ENCODE measurements around the gene LRP1B. TPM values are rescaled to one million over a fixed set of nuclear protein-coding genes. Genes with fewer than 3 reads are reported as not detected.

LRP1B gene
- total and polyA plus RNA-seq, 2 of the 8 experiments (the other 6 are each of a cell fraction or from before 2014, with no cell fraction given), result 0.03 TPM; not detected in 1

- H3K27me3 ChIP-seq (replicated peaks in 1 of 4; ENCODE audit: control insufficient read depth in 3 of 4, extremely low read depth in 1 of 4, insufficient read depth in 3 of 4, low read length in 3 of 4), result peaks cover 0 to 1% (median 0%) of the 10 kb centered on the region in 4 experiments; a peak in 1 of 7 replicates
- H3K36me3 ChIP-seq (ENCODE audit: control insufficient read depth in 2 of 4, insufficient read depth in 4 of 4, low read length in 3 of 4), result no peaks in the 10 kb centered on the region
- H4K20me1 ChIP-seq (replicated peaks in 1 of 2; ENCODE audit: control insufficient read depth in 1 of 2, insufficient read depth in 2 of 2, low read length in 2 of 2), result no peaks in the 10 kb centered on the region
- no peaks in the 10 kb centered on the region for H3K79me1 ChIP-seq (ENCODE audit: low read depth, low read length)
- no peak overlapping the region for H2AFZ ChIP-seq (ENCODE audit: low read length)
- H3K56ac ChIP-seq (replicated peaks; ENCODE audit: insufficient read length, low read depth, low read length), result no peak overlapping the region
- H3K27ac ChIP-seq (ENCODE audit: low read depth, low read length), result no peak overlapping the region
- POLR2A ChIA-PET (ENCODE audit: partially characterized antibody), result no interaction called here
- H3K18ac ChIP-seq (ENCODE audit: extremely low read depth, low read length), result no peak overlapping the region
- no peak overlapping the region for H2BK15ac ChIP-seq (ENCODE audit: low read length)
- no peak overlapping the region for H3K9ac ChIP-seq (replicated peaks in 1 of 4; ENCODE audit: extremely low read depth in 1 of 4, low read depth in 3 of 4, low read length in 3 of 4)
- H3K4ac ChIP-seq (replicated peaks; ENCODE audit: insufficient read length, low read depth, low read length), result no peak overlapping the region
- H2BK5ac ChIP-seq (ENCODE audit: low read depth, low read length), result no peak overlapping the region
- H4K91ac ChIP-seq (replicated peaks; ENCODE audit: insufficient read length, low read length), result no peak overlapping the region
- H3K4me1 ChIP-seq (replicated peaks in 1 of 4; ENCODE audit: control insufficient read depth in 3 of 4, insufficient read depth in 4 of 4, low read length in 3 of 4), result peaks cover 0 to 2% (median under 1%) of the 10 kb centered on the region in 4 experiments; a peak in 5 of 7 replicates
- no peak overlapping the region for H2BK12ac ChIP-seq (ENCODE audit: low read depth, low read length)
- no peak for DNase-seq (ENCODE audit: low read depth in 1 of 2, low spot score in 2 of 2)
- WGBS, 2 experiments (ENCODE audit: extremely low coverage in 1 of 2, insufficient coverage in 1 of 2, insufficient read length in 1 of 2, insufficient replicate concordance in 2 of 2, low coverage in 1 of 2, low lambda C conversion rate in 2 of 2, missing lambda C conversion rate in 1 of 2), result 100% methylated on average over 1 of the region's 1 CpG; no CpG with 5 or more reads in 1 of the 2 experiments
- TF ChIP-seq RAD21 (IDR thresholded peaks at IDR 0.05 in 1 of 2, conservative IDR thresholded peaks at IDR 0.05 in 1 of 2; ENCODE audit: low read depth in 2 of 2, low read length in 2 of 2) (no peak), TAF7 (optimal IDR thresholded peaks at IDR 0.05; ENCODE audit: borderline replicate concordance, low read depth, low read length) (no peak), SRF (IDR thresholded peaks at IDR 0.05; ENCODE audit: low read depth, low read length) (no peak), ATF3 (IDR thresholded peaks at IDR 0.05; ENCODE audit: insufficient read depth, low read depth, low read length) (no peak), NANOG (IDR thresholded peaks at IDR 0.05; ENCODE audit: insufficient read depth, low read depth, low read length, poor library complexity, severe bottlenecking) (no peak), CTBP2 (IDR thresholded peaks at IDR 0.05; ENCODE audit: borderline replicate concordance, insufficient read depth, insufficient read length, low read length) (no peak), SP2 (IDR thresholded peaks at IDR 0.05; ENCODE audit: low read length) (no peak), KDM4A (IDR thresholded peaks at IDR 0.05; ENCODE audit: low read depth, low read length, severe bottlenecking) (no peak), SP1 (IDR thresholded peaks at IDR 0.05; ENCODE audit: low read depth, low read length) (no peak)
- TF ChIP-seq, protein P1, sequence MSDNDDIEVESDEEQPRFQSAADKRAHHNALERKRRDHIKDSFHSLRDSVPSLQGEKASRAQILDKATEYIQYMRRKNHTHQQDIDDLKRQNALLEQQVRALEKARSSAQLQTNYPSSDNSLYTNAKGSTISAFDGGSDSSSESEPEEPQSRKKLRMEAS (IDR thresholded peaks at IDR 0.05), result no peak
- TF ChIP-seq, protein P2, sequence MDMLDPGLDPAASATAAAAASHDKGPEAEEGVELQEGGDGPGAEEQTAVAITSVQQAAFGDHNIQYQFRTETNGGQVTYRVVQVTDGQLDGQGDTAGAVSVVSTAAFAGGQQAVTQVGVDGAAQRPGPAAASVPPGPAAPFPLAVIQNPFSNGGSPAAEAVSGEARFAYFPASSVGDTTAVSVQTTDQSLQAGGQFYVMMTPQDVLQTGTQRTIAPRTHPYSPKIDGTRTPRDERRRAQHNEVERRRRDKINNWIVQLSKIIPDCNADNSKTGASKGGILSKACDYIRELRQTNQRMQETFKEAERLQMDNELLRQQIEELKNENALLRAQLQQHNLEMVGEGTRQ (IDR thresholded peaks at IDR 0.05; ENCODE audit: low read length), result no peak
- no peak overlapping the region for H2AK5ac ChIP-seq (ENCODE audit: low read depth, low read length)
- CTCF ChIA-PET (ENCODE audit: partially characterized antibody), result interaction anchor here (1.0 to 1.2 kb wide), 2 partner anchors 10 to 12 kb away, joined by 3 to 5 read pairs; no protein-coding TSS in a partner anchor
- H4K5ac ChIP-seq (ENCODE audit: insufficient read length, low read depth, low read length), result no peak overlapping the region
- no peak for FAIRE-seq
- H3K9me3 ChIP-seq (ENCODE audit: insufficient read depth in 2 of 2, low read depth in 1 of 2, low read length in 1 of 2), result no peaks in the 10 kb centered on the region
- H3K4me3 ChIP-seq (ENCODE audit: extremely low read depth in 1 of 4, insufficient read depth in 2 of 4, low read depth in 3 of 4, low read length in 4 of 4), result no peak overlapping the region
- no peak overlapping the region for H3K4me2 ChIP-seq (ENCODE audit: insufficient read depth in 1 of 2, low read depth in 2 of 2, low read length in 2 of 2)
- no peaks in the 10 kb centered on the region for H3K79me2 ChIP-seq (ENCODE audit: control insufficient read depth in 1 of 2, insufficient read depth in 2 of 2, low read length in 2 of 2)
- no peak overlapping the region for H2BK120ac ChIP-seq (replicated peaks; ENCODE audit: low read depth, low read length)
- H2BK20ac ChIP-seq (ENCODE audit: low read length), result no peak overlapping the region
- no peak overlapping the region for H3K14ac ChIP-seq (ENCODE audit: insufficient read length)
- no peak overlapping the region for H3K23ac ChIP-seq (ENCODE audit: insufficient read length)
- no peaks in the 10 kb centered on the region for H3K23me2 ChIP-seq (ENCODE audit: low read depth, low read length)
- no peak overlapping the region for H4K8ac ChIP-seq (ENCODE audit: extremely low read depth, insufficient read depth, low read length)
Observed at GRCh38 chr2:142041105-142041504, 89.7 kb downstream of the LRP1B start.

Data from H1 (cell line).